ENCODE data around the gene PLK2.

DNA sequence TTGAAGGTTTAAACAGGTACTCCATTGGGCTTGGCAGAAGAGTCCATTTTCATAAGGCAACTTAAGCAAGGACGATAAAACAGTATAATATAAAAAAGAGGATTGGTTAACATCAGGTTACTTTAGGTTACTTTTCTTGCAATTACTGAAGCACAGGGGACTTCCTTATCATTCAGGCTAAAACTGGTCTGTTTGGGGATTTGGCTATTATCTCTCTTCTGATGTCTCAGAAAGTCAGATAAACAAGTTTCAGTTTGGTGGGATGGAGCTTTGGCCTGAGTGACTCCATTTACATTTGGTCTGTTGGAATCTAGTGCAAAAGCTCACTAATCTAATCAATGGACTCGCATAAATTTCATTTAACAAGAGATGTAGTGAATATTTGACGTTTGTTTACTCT, 39.3 kb upstream of the PLK2 start:
- TF ChIP-seq CTBP1 (IDR thresholded peaks at IDR 0.05; ENCODE audit: borderline replicate concordance) (no peak), SP1 (IDR thresholded peaks at IDR 0.05) (no peak), NFRKB (IDR thresholded peaks at IDR 0.05) (no peak), FOXK2 (IDR thresholded peaks at IDR 0.05) (no peak), FOXM1 (IDR thresholded peaks at IDR 0.05; ENCODE audit: borderline replicate concordance) (no peak), ARNT (IDR thresholded peaks at IDR 0.05) (no peak), BHLHE40 (IDR thresholded peaks at IDR 0.05; ENCODE audit: borderline replicate concordance) (no peak), HDGF (IDR thresholded peaks at IDR 0.05; ENCODE audit: borderline replicate concordance) (no peak), L3MBTL2 (conservative IDR thresholded peaks at IDR 0.05) (no peak), ZNF384 (IDR thresholded peaks at IDR 0.05) (no peak)
